Coronary artery (tissue), 2 donors: ENCODE results near the gene CDH24.
A peak's percentile ranks its signal among the peaks of the same experiment; 100 is the strongest.
"Not testable (repeated sequence)": the region's sequence is repeated elsewhere in the genome, so short reads cannot be mapped to it uniquely, and the experiment has no call there.

ENCODE experiments used
- DNase-seq: peaks from one replicate; pipeline ENCODE4 v3.0.0-alpha.2; 2017; ENCODE audit warnings: low spot score
- H3K27ac ChIP-seq, 2 donors: fragments of 200-600 bp; sonication (generic); one replicate each; pipeline ENCODE4 v1.5.1; 2016 to 2019
- H3K4me3 ChIP-seq: fragments of 200-600 bp; sonication (generic); 2 replicates; pipeline ENCODE4 v1.5.1; 2016; ENCODE audit warnings: mild to moderate bottlenecking, moderate library complexity
- TF ChIP-seq, protein P1 (sequence below): fragments of 200-600 bp; sonication (generic); IDR thresholded peaks from one replicate; pipeline ENCODE4 v1.5.1; 2019; ENCODE audit warnings: antibody characterized with exemption

The CDH24 gene

DNA sequence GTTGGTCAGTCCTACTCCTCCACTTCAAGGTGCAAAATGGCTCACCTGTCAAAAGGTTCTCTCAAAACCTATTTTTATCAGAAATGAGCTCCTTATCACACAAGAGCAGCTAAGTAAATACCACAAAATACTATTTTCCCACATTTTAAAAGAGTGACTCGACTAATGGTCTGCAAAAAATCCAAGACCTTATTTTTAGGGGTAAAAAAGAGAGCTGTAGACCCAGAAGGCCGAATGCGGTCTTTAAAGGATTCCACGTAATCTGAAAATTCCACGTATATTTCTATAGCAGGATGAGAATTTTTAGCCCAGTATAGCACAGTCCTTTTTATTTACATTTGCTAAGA is 51.2 kb downstream of the CDH24 start:
- peak overlapping the region; percentile 64 to 94 for H3K27ac ChIP-seq
- TF ChIP-seq, protein P1, sequence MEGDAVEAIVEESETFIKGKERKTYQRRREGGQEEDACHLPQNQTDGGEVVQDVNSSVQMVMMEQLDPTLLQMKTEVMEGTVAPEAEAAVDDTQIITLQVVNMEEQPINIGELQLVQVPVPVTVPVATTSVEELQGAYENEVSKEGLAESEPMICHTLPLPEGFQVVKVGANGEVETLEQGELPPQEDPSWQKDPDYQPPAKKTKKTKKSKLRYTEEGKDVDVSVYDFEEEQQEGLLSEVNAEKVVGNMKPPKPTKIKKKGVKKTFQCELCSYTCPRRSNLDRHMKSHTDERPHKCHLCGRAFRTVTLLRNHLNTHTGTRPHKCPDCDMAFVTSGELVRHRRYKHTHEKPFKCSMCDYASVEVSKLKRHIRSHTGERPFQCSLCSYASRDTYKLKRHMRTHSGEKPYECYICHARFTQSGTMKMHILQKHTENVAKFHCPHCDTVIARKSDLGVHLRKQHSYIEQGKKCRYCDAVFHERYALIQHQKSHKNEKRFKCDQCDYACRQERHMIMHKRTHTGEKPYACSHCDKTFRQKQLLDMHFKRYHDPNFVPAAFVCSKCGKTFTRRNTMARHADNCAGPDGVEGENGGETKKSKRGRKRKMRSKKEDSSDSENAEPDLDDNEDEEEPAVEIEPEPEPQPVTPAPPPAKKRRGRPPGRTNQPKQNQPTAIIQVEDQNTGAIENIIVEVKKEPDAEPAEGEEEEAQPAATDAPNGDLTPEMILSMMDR: no peak
- no peak for DNase-seq
- peak overlapping the region; percentile 82 for H3K4me3 ChIP-seq

DNA sequence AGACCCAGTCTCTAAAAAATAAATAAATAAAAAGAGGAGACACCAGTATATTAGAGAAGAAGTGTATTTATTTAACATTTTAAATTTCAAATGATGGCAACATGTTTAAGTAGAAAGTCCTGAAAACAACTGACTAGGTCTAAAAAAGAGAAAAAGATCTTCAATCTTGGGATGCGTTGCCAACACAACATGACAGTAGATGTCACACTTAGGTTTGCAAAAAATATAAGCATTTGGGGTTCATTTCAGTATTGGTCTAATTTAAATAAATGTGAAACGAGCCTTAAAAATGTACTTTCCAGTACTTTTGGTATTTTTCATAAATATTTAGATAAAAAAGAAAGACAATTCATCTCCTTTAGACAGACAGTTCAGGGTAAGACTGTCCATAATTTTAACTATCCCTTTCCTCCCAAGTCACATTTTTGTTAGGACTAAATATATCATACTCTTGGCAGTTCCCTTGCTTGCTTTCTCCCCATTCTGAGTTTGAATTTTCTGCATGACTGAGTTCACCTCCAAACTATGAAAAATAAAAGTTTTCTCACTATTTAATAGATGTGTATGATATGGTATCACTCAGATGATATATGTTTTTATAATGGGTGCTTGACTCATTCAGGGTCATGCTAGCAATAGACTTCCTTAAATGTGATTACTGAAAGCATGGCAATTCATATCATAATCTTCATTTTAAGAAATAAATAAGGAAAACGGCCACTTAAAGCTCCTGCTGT is 51.7 kb downstream of the CDH24 start:
- no peak overlapping the region for H3K27ac ChIP-seq
- TF ChIP-seq, protein P1: no peak
- DNase-seq: no peak
- no peak overlapping the region for H3K4me3 ChIP-seq

DNA sequence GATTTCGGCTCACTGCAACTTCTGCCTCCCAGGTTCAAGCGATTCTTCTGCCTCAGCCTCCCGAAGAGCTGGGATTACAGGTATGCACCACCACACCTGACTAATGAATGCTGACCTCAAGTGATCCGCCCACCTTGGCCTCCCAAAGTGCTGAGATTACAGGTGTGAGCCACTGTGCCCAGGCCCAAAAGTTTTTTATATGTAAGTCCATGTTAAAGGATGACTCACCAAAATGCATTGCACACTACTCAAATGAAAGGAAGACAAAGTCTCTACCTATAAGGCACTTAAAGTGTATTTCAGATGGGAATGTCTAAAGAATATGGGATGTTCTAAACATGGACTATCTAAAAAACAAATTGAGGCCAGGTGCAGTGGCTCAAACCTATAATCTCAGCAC is 53.0 kb downstream of the CDH24 start:
- DNase-seq, H3K4me3 ChIP-seq, H3K27ac ChIP-seq: not testable (repeated sequence)

DNA sequence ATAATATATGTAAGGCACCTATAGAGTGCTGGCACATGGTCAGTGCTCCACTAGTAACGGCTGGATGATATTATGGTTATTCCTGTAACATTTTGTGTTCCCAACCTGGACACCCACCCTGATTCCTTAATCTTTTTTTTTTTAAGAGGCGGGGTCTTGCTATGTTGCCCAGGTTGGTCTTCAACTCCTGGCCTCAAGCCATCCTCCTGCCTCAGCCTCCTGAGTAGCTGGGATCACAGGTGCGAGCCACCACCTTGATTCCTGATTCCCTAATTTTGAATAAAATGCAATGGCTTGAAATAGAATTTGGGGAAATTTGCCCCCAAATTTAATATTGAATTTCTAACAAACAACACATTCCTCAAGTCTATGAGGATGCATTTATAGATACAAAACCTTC is 54.7 kb downstream of the CDH24 start:
- no peak overlapping the region for H3K27ac ChIP-seq
- TF ChIP-seq, protein P1: no peak
- H3K4me3 ChIP-seq: no peak overlapping the region
- DNase-seq: no peak

- TF ChIP-seq, protein P1: no peak
- no peak for DNase-seq
- Histone ChIP-seq H3K27ac (no peak overlapping the region), H3K4me3 (no peak overlapping the region)
These were observed 56.5 kb downstream of the CDH24 start for GRCh38 chr14:23000860-23001259.

DNA sequence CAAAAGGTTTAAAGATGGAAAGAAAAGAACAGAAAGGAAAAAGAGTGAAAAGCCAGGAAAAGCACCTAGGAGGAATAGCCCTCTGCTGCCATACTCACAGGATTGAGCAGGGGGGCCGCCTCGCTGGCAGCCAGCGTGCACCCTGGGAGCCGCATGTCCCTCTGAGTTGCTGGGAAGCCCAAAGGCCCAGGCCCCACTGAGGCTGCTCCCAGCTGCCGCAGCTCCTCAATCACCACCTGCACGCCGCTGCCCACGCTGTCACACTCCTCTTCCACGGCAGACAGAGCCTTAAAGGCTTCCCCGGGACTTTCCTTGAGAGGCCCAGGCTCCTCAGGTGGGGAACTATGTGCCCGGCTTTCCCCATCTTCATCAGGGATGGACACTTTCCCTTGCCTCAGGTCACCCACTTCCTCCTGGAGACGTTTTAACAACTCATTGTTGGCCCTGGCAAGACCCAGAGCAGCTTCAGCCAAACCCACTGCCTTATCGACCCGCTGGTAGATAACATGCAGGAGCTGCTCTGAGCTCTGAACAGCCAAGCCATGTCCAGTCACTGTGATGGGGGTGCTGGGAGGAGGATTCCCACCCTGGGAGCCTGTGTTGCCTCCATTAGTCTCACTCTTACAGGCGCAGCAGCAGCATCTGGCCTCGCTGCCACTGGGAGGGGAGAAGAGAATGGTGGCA is 58.8 kb downstream of the CDH24 start:
- Histone ChIP-seq H3K27ac (no peak overlapping the region), H3K4me3 (no peak overlapping the region)
- TF ChIP-seq, protein P1: no peak
- no peak for DNase-seq

- no peak overlapping the region for H3K27ac ChIP-seq
- H3K4me3 ChIP-seq: no peak overlapping the region
- no peak for DNase-seq
These were observed 59.5 kb downstream of the CDH24 start for GRCh38 chr14:22997676-22998323.

More at GRCh38 chr14:22997676-22998323, 59.5 kb downstream of the CDH24 start:
- TF ChIP-seq, protein P1: no peak
